Stimulated activated naive CD8-positive, alpha-beta T cell treated with anti-CD3 and anti-CD28 coated beads, Interleukin-15, Interleukin-2, amounts not matched to agents 100 ng/mL and 50 ng/mL, for 24 hours (primary cell): ENCODE data around the gene MYL7.

Experiments used
- H3K27ac Mint-ChIP-seq: one replicate; pipeline ENCODE4 v1.8.0; 2021; ENCODE audit warnings: mild to moderate bottlenecking, mixed read lengths
- H3K27me3 Mint-ChIP-seq: one replicate; pipeline ENCODE4 v1.8.0; 2021; ENCODE audit warnings: mixed read lengths
- H3K36me3 Mint-ChIP-seq: one replicate; pipeline ENCODE4 v1.8.0; 2021; ENCODE audit warnings: low read depth, mixed read lengths
- H3K4me1 Mint-ChIP-seq: one replicate; pipeline ENCODE4 v1.8.0; 2021; ENCODE audit warnings: low read depth, mixed read lengths
- H3K4me3 Mint-ChIP-seq: one replicate; pipeline ENCODE4 v1.8.0; 2021; ENCODE audit warnings: mild to moderate bottlenecking, mixed read lengths
- H3K9me3 Mint-ChIP-seq: one replicate; pipeline ENCODE4 v1.8.0; 2021; ENCODE audit warnings: mixed read lengths

The MYL7 gene

GRCh38 chr7:44117801-44118429 lies 23.2 kb downstream of the MYL7 start:
- H3K9me3 Mint-ChIP-seq, result no peaks in the 10 kb centered on the region
- no peaks in the 10 kb centered on the region for H3K27me3 Mint-ChIP-seq
- peaks cover 58% of the 10 kb centered on the region for H3K36me3 Mint-ChIP-seq
- no peak overlapping the region for H3K27ac Mint-ChIP-seq
- H3K4me1 Mint-ChIP-seq, result peaks cover 39% of the 10 kb centered on the region
- no peak overlapping the region for H3K4me3 Mint-ChIP-seq

GRCh38 chr7:44116789-44117666 lies 24.1 kb downstream of the MYL7 start:
- H3K9me3 Mint-ChIP-seq, result no peaks in the 10 kb centered on the region
- peaks cover 31% of the 10 kb centered on the region for H3K4me1 Mint-ChIP-seq
- H3K4me3 Mint-ChIP-seq, result no peak overlapping the region
- no peaks in the 10 kb centered on the region for H3K27me3 Mint-ChIP-seq
- no peak overlapping the region for H3K27ac Mint-ChIP-seq
- H3K36me3 Mint-ChIP-seq, result peaks cover 50% of the 10 kb centered on the region

DNA sequence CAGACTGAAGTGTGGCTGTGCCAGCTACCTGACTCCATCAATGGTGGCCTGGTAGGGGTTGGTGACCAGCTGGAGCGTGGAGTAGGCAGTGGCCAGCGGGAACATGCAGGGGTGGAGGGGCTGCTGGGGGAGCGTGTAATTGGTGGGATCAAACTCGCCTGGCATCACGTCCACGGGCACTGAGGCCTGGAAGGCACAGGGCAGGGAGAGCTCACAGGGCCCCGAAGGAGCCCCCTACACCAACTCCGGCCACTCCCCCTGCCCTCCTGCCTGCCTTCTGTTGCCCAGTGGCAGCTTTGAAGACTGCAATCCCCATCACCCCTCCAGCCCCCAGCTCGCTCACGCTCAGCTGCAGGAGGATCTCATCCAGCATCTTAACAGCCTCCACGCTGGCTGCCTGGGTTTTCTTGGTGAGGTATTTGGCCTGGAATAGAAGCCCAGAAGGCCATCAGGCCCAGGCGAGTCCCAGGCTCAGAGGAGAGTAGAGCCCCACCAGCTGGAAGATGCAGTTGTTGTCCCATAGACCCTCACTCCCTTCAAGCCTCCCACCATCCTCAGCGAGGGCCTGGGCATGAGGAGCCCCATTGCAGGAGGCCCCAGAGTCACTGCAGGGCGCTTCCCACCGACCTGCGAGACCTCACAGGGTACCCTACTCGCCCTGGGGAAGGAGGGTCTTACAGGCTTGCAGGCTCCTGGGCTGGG lies 24.9 kb downstream of the MYL7 start:
- Mint-ChIP-seq H3K36me3 (peaks cover 48% of the 10 kb centered on the region), H3K4me3 (no peak overlapping the region), H3K4me1 (peaks cover 24% of the 10 kb centered on the region), H3K9me3 (no peaks in the 10 kb centered on the region), H3K27ac (no peak overlapping the region), H3K27me3 (no peaks in the 10 kb centered on the region)

DNA sequence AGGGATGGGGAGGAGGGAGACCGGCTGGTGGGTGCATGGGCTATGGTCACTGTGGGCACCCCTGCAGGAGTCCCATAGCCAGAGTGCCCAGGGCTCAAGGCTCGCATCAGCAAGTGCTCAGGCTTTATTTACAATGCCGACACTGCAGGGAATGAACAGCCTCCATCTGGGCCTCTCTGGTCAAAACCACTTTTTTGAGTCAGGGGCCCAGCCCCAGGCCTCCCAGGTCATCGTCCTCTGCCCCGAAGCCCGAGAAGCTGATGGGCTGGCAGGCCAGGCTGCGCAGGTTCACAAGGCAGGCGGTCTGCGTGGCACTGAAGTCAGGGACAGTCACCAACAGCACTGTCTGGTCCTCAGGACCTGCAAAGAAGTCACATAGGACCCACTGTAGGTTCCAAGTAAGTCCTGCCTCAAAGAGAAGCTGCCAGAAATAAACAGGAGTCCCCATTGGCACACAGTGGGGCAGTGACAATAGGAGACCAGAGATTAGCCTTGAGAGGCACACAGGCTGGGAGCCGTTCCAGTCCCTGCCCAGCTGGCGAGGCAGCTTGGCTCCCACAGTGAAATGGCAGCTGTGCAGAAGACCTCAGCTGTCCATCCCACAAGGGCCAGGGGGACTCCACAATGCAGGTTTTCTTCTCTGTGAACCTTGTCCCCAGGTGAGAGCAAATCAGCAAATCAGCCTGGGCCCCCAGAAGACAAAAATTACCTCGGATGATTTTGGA lies 26.4 kb downstream of the MYL7 start:
- Mint-ChIP-seq H3K36me3 (peaks cover 33% of the 10 kb centered on the region), H3K4me3 (no peak overlapping the region), H3K4me1 (peaks cover 9% of the 10 kb centered on the region), H3K27me3 (no peaks in the 10 kb centered on the region), H3K9me3 (no peaks in the 10 kb centered on the region), H3K27ac (no peak overlapping the region)

DNA sequence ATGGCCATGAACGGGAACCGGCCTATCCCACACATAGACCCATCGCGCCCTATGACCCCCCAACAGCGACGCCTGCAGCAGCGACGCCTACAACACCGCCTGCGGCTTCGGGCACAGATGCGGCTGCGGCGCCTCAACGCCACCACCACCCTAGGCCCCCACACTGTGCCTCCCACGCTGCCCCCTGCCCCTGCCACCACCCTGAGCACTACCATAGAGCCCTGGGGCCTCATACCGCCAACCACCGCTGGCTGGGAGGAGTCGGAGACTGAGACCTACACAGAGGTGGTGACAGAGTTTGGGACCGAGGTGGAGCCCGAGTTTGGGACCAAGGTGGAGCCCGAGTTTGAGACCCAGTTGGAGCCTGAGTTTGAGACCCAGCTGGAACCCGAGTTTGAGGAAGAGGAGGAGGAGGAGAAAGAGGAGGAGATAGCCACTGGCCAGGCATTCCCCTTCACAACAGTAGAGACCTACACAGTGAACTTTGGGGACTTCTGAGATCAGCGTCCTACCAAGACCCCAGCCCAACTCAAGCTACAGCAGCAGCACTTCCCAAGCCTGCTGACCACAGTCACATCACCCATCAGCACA lies 27.3 kb downstream of the MYL7 start:
- H3K27ac Mint-ChIP-seq, result no peak overlapping the region
- no peak overlapping the region for H3K4me3 Mint-ChIP-seq
- no peaks in the 10 kb centered on the region for H3K9me3 Mint-ChIP-seq
- H3K4me1 Mint-ChIP-seq, result no peaks in the 10 kb centered on the region
- peaks cover 26% of the 10 kb centered on the region for H3K36me3 Mint-ChIP-seq
- no peaks in the 10 kb centered on the region for H3K27me3 Mint-ChIP-seq

GRCh38 chr7:44112997-44113763 lies 28.0 kb downstream of the MYL7 start:
- no peak overlapping the region for H3K4me3 Mint-ChIP-seq
- H3K27me3 Mint-ChIP-seq, result no peaks in the 10 kb centered on the region
- no peaks in the 10 kb centered on the region for H3K4me1 Mint-ChIP-seq
- H3K9me3 Mint-ChIP-seq, result no peaks in the 10 kb centered on the region
- H3K36me3 Mint-ChIP-seq, result peaks cover 20% of the 10 kb centered on the region
- no peak overlapping the region for H3K27ac Mint-ChIP-seq

- no peaks in the 10 kb centered on the region for H3K9me3 Mint-ChIP-seq
- no peak overlapping the region for H3K27ac Mint-ChIP-seq
- peaks cover 13% of the 10 kb centered on the region for H3K36me3 Mint-ChIP-seq
- no peak overlapping the region for H3K4me3 Mint-ChIP-seq
- H3K27me3 Mint-ChIP-seq, result no peaks in the 10 kb centered on the region
- no peaks in the 10 kb centered on the region for H3K4me1 Mint-ChIP-seq
These were observed 28.7 kb downstream of the MYL7 start for GRCh38 chr7:44112231-44112996.

GRCh38 chr7:44111761-44112160 lies 29.4 kb downstream of the MYL7 start:
- H3K27me3 Mint-ChIP-seq, result no peaks in the 10 kb centered on the region
- H3K9me3 Mint-ChIP-seq, result no peaks in the 10 kb centered on the region
- H3K27ac Mint-ChIP-seq, result no peak overlapping the region
- H3K4me1 Mint-ChIP-seq, result no peaks in the 10 kb centered on the region
- H3K4me3 Mint-ChIP-seq, result no peak overlapping the region
- H3K36me3 Mint-ChIP-seq, result peaks cover 11% of the 10 kb centered on the region

DNA sequence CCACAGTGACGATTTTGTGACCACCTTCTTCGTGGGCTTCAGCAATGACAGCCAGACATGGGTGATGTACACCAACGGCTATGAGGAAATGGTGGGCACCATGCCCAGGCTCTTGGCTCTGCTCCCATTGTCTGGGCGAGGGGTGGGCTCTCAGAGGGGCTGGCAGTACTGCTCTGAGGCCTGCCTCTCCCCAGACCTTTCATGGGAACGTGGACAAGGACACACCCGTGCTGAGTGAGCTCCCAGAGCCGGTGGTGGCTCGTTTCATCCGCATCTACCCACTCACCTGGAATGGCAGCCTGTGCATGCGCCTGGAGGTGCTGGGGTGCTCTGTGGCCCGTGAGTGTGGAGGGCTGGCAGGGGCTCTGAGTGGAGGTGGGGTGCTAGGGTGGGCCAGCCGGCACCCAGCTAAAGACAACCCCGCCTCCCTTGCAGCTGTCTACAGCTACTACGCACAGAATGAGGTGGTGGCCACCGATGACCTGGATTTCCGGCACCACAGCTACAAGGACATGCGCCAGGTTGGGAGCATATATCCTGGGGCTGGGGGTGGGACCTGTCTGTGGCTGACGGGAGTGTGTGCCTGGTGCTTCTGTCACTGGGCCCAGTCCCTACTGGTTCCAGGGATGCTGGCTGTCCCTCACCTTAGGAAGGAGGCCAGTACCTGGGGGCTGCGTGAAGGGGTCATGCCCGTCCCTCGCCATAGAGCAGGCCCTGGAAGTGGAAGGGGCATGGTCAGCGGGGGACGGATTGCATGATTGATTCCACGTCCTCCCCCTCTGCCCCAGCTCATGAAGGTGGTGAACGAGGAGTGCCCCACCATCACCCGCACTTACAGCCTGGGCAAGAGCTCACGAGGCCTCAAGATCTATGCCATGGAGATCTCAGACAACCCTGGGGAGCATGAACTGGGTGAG lies 30.2 kb downstream of the MYL7 start:
- H3K36me3 Mint-ChIP-seq, result peaks cover 11% of the 10 kb centered on the region
- no peaks in the 10 kb centered on the region for H3K27me3 Mint-ChIP-seq
- H3K27ac Mint-ChIP-seq, result no peak overlapping the region
- H3K9me3 Mint-ChIP-seq, result no peaks in the 10 kb centered on the region
- no peak overlapping the region for H3K4me3 Mint-ChIP-seq
- peaks cover 5% of the 10 kb centered on the region for H3K4me1 Mint-ChIP-seq

GRCh38 chr7:44109991-44110390 lies 31.1 kb downstream of the MYL7 start:
- Mint-ChIP-seq H3K9me3 (no peaks in the 10 kb centered on the region), H3K27me3 (no peaks in the 10 kb centered on the region), H3K4me3 (no peak overlapping the region), H3K27ac (no peak overlapping the region), H3K36me3 (peaks cover 7% of the 10 kb centered on the region), H3K4me1 (peaks cover 14% of the 10 kb centered on the region)

- H3K36me3 Mint-ChIP-seq, result peaks cover 3% of the 10 kb centered on the region
- no peak overlapping the region for H3K4me3 Mint-ChIP-seq
- H3K9me3 Mint-ChIP-seq, result no peaks in the 10 kb centered on the region
- no peak overlapping the region for H3K27ac Mint-ChIP-seq
- no peaks in the 10 kb centered on the region for H3K27me3 Mint-ChIP-seq
- peaks cover 14% of the 10 kb centered on the region for H3K4me1 Mint-ChIP-seq
These were observed 32.1 kb downstream of the MYL7 start for GRCh38 chr7:44108768-44109750.
